H9 (cell line): ENCODE measurements around the gene AKAP7. TPM values are rescaled to one million over a fixed set of nuclear protein-coding genes. Genes with fewer than 3 reads are reported as not detected.

Source experiments
- DNase-seq: peaks from one replicate; pipeline ENCODE4 v3.0.0-alpha.2; 2017
- H2AFZ ChIP-seq: one replicate; pipeline ENCODE4 v1.6.1; 2013; ENCODE audit warnings: mild to moderate bottlenecking, low read length, control low read depth, moderate library complexity
- H2AK5ac ChIP-seq: 2 replicates; pipeline ENCODE4 v1.6.1; 2013; ENCODE audit warnings: low read length, control low read depth, mixed read lengths; ENCODE audit not compliant: insufficient read length
- H2BK120ac ChIP-seq: one replicate; pipeline ENCODE4 v1.6.1; 2013; ENCODE audit warnings: low read depth, mild to moderate bottlenecking, low read length, control low read depth, inconsistent platforms; ENCODE audit not compliant: poor library complexity, severe bottlenecking
- H2BK12ac ChIP-seq: 2 replicates; pipeline ENCODE4 v1.6.1; 2013; ENCODE audit warnings: low read length, control low read depth, mixed read lengths, low read depth; ENCODE audit not compliant: insufficient read length
- H2BK15ac ChIP-seq: 2 replicates; pipeline ENCODE4 v1.6.1; 2013; ENCODE audit warnings: low read depth, low read length, control low read depth
- H2BK20ac ChIP-seq: one replicate; pipeline ENCODE4 v1.6.1; 2013; ENCODE audit warnings: low read depth, mild to moderate bottlenecking, low read length, control low read depth, inconsistent platforms; ENCODE audit not compliant: poor library complexity, severe bottlenecking
- H2BK5ac ChIP-seq: 2 replicates; pipeline ENCODE4 v1.6.1; 2013; ENCODE audit warnings: low read length, control low read depth, mixed read lengths; ENCODE audit not compliant: insufficient read length
- H3K14ac ChIP-seq: 2 replicates; pipeline ENCODE4 v1.6.1; 2013; ENCODE audit warnings: low read length, control low read depth; ENCODE audit not compliant: insufficient read depth
- H3K18ac ChIP-seq: 2 replicates; pipeline ENCODE4 v1.6.1; 2013; ENCODE audit warnings: low read depth, mild to moderate bottlenecking, mixed read lengths, low read length, control low read depth; ENCODE audit not compliant: insufficient read length
- H3K23ac ChIP-seq: 2 replicates; pipeline ENCODE4 v1.6.1; 2013; ENCODE audit warnings: low read length, control low read depth, mixed read lengths, low read depth; ENCODE audit not compliant: insufficient read length
- H3K23me2 ChIP-seq: 2 replicates; pipeline ENCODE4 v1.6.1; 2013; ENCODE audit warnings: low read depth, mild to moderate bottlenecking, mixed read lengths, low read length, control low read depth; ENCODE audit not compliant: insufficient read length, poor library complexity, severe bottlenecking
- H3K27ac ChIP-seq: 2 replicates; pipeline ENCODE4 v1.5.1; 2013; ENCODE audit warnings: low read length, control low read depth, mixed read lengths, low read depth; ENCODE audit not compliant: insufficient read length
- H3K27me3 ChIP-seq: 2 replicates; pipeline ENCODE4 v1.6.1; 2013; ENCODE audit warnings: low read length, control low read depth, inconsistent platforms; ENCODE audit not compliant: insufficient read depth
- H3K4ac ChIP-seq: 2 replicates; pipeline ENCODE4 v1.6.1; 2013; ENCODE audit warnings: low read depth, mild to moderate bottlenecking, control low read depth, inconsistent platforms, low read length, moderate library complexity
- H3K4me1 ChIP-seq: 2 replicates; pipeline ENCODE4 v1.6.1; 2013; ENCODE audit warnings: low read length, control low read depth, inconsistent platforms; ENCODE audit not compliant: insufficient read depth
- H3K4me2 ChIP-seq: 2 replicates; pipeline ENCODE4 v1.6.1; 2013; ENCODE audit warnings: low read length, control low read depth, mixed read lengths; ENCODE audit not compliant: insufficient read length, insufficient read depth
- H3K56ac ChIP-seq: 2 replicates; pipeline ENCODE4 v1.6.1; 2013; ENCODE audit warnings: low read depth, mild to moderate bottlenecking, mixed read lengths, low read length, control low read depth; ENCODE audit not compliant: insufficient read length
- H3K79me1 ChIP-seq: 2 replicates; pipeline ENCODE4 v1.6.1; 2013; ENCODE audit warnings: low read depth, mild to moderate bottlenecking, moderate library complexity, low read length, control low read depth, inconsistent platforms; ENCODE audit not compliant: insufficient read depth, poor library complexity, severe bottlenecking
- H3K79me2 ChIP-seq: 2 replicates; pipeline ENCODE4 v1.6.1; 2013; ENCODE audit warnings: low read length, control low read depth, inconsistent platforms; ENCODE audit not compliant: insufficient read depth
- H3K9ac ChIP-seq: 2 replicates; pipeline ENCODE4 v1.6.1; 2013; ENCODE audit warnings: low read length, control low read depth, mixed read lengths; ENCODE audit not compliant: insufficient read length; ENCODE audit errors: extremely low read depth
- H3K9me3 ChIP-seq: one replicate; pipeline ENCODE4 v1.6.1; 2013; ENCODE audit warnings: low read depth, low read length, inconsistent platforms; ENCODE audit not compliant: control insufficient read depth
- H3T11ph ChIP-seq: one replicate; pipeline ENCODE4 v1.6.1; 2013; ENCODE audit warnings: mild to moderate bottlenecking, low read length, control low read depth, inconsistent platforms
- H4K20me1 ChIP-seq: one replicate; pipeline ENCODE4 v1.6.1; 2013; ENCODE audit not compliant: control insufficient read depth, insufficient read length, insufficient read depth
- H4K5ac ChIP-seq: 2 replicates; pipeline ENCODE4 v1.6.1; 2013; ENCODE audit warnings: low read depth, mild to moderate bottlenecking, mixed read lengths, low read length, control low read depth; ENCODE audit not compliant: insufficient read length
- H4K8ac ChIP-seq: replicated peaks from 2 replicates; pipeline ENCODE4 v1.6.1; 2013; ENCODE audit warnings: low read length, control low read depth, mixed read lengths, low read depth; ENCODE audit not compliant: insufficient read length
- H4K91ac ChIP-seq: 2 replicates; pipeline ENCODE4 v1.6.1; 2013; ENCODE audit warnings: low read depth, mild to moderate bottlenecking, moderate library complexity, mixed read lengths, low read length, control low read depth; ENCODE audit not compliant: insufficient read length
- H3K27ac Mint-ChIP-seq, 3 experiments: 2 replicates in 2 of 3; 3 replicates in 1 of 3; pipeline ENCODE4 v1.8.0; 2020 to 2021; ENCODE audit warnings: mixed read lengths in 3 of 3, mild to moderate bottlenecking in 1 of 3, moderate library complexity in 1 of 3
- H3K27me3 Mint-ChIP-seq: 2 replicates; pipeline ENCODE4 v1.8.0; 2021; ENCODE audit warnings: low read depth, mild to moderate bottlenecking, moderate library complexity, mixed read lengths
- H3K36me3 Mint-ChIP-seq, 3 experiments: 2 replicates in 2 of 3; 3 replicates in 1 of 3; pipeline ENCODE4 v1.8.0; 2020 to 2021; ENCODE audit warnings: low read depth in 3 of 3, mixed read lengths in 3 of 3; ENCODE audit not compliant: insufficient read depth in 1 of 3
- H3K4me1 Mint-ChIP-seq, 2 experiments: 2 replicates each; pipeline ENCODE4 v1.8.0; 2020; ENCODE audit warnings: mixed read lengths in 2 of 2
- H3K4me3 Mint-ChIP-seq, 2 experiments: 2 replicates in 1 of 2; 3 replicates in 1 of 2; pipeline ENCODE4 v1.8.0; 2020 to 2021; ENCODE audit warnings: mild to moderate bottlenecking in 2 of 2, mixed read lengths in 2 of 2, moderate library complexity in 1 of 2
- H3K9me3 Mint-ChIP-seq, 2 experiments: 2 replicates in 1 of 2; 3 replicates in 1 of 2; pipeline ENCODE4 v1.8.0; 2020; ENCODE audit warnings: mild to moderate bottlenecking in 2 of 2, mixed read lengths in 2 of 2, moderate library complexity in 1 of 2
- CTCF ChIP-seq: fragments of 200-600 bp; sonication (generic); conservative IDR thresholded peaks from 3 replicates; pipeline ENCODE4 v1.8.0; 2021; ENCODE audit warnings: antibody characterized with exemption, mild to moderate bottlenecking
- whole genome bisulfite sequencing: extraction: QIAGEN DNeasy Blood & Tissue Kit; methylation state at CpG from one replicate; pipeline ENCODE4 v1.1.7; 2013; ENCODE audit warnings: missing lambda C conversion rate, low lambda C conversion rate, mixed read lengths; ENCODE audit not compliant: insufficient read length; ENCODE audit errors: extremely low coverage; 5-methylcytosine and 5-hydroxymethylcytosine counted together
- total RNA-seq: library from RNA; stranded (reverse); gene quantifications from 2 replicates; pipeline ENCODE4 v1.2.1, GENCODE V29; 2021

Gene AKAP7
- total RNA-seq, 1 experiment from 2014 or later = 9.8 TPM

DNA sequence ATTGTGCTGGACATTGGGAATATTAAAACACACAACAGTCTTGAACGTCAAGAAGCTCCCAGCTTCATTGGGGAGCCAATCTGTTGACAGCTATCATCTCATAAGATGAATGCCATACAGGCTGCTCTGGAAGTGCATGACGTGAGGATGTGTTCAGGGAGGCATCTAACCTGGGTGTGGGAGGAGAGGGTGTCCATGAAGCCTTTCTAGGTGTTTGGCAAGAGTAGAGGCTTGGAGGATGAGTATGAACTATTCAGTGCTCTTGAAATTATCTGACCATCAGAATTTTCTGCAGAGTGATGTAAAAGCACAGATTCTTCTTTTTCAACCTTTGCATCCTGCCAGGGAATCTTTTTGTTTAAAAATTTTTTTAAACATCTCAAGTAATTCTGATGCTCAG is 11.6 kb downstream of the AKAP7 start:
- H3K79me2 ChIP-seq = no peaks in the 10 kb centered on the region
- H3K14ac ChIP-seq = no peak overlapping the region
- H3K27ac ChIP-seq = no peak overlapping the region
- no peak overlapping the region for H2BK120ac ChIP-seq
- peaks cover 6% of the 10 kb centered on the region for H3K9me3 ChIP-seq
- no peak overlapping the region for H3K18ac ChIP-seq
- Mint-ChIP-seq H3K4me1 (peaks cover 0 to 9% of the 10 kb centered on the region in 2 experiments; a peak in 3 of 4 replicates), H3K27ac (no peak overlapping the region), H3K27me3 (no peaks in the 10 kb centered on the region), H3K9me3 (peaks cover 4 to 7% of the 10 kb centered on the region in 2 experiments; a peak in 4 of 5 replicates), H3K4me3 (no peak overlapping the region), H3K36me3 (peaks cover 11 to 20% (median 13%) of the 10 kb centered on the region in 3 experiments)
- H3K4ac ChIP-seq = no peak overlapping the region
- no peak overlapping the region for H3K4me2 ChIP-seq
- WGBS = no CpG with 5 or more reads among the region's 2 CpGs
- no peak overlapping the region for H3K9ac ChIP-seq
- no peak overlapping the region for H4K5ac ChIP-seq
- no peaks in the 10 kb centered on the region for H3K27me3 ChIP-seq
- no peak for DNase-seq
- no peak overlapping the region for H4K91ac ChIP-seq
- no peak overlapping the region for H2BK15ac ChIP-seq
- no peak overlapping the region for H2BK5ac ChIP-seq
- no peaks in the 10 kb centered on the region for H3K4me1 ChIP-seq
- TF ChIP-seq CTCF = no peak
- H3K23ac ChIP-seq = no peak overlapping the region
- no peak overlapping the region for H2BK20ac ChIP-seq
- no peak overlapping the region for H3K56ac ChIP-seq
- H4K8ac ChIP-seq = no peak overlapping the region
- H3K23me2 ChIP-seq = no peaks in the 10 kb centered on the region
- no peaks in the 10 kb centered on the region for H3K79me1 ChIP-seq
- H4K20me1 ChIP-seq = no peaks in the 10 kb centered on the region
- no peak overlapping the region for H3T11ph ChIP-seq
- H2AK5ac ChIP-seq = no peak overlapping the region
- H2BK12ac ChIP-seq = no peak overlapping the region
- H2AFZ ChIP-seq = no peak overlapping the region
